GM12878 (cell line): ENCODE results near the gene COQ8B. TPM values are rescaled to one million over a fixed set of nuclear protein-coding genes. Genes with fewer than 3 reads are reported as not detected.

Experiments
- ATAC-seq: fragments of 200-7000 bp; cut with Tn5 transposase; 3 replicates; pipeline ENCODE4 v1.9.1; 2020; ENCODE audit warnings: mild to moderate bottlenecking, moderate library complexity
- BruUV-seq: library from RNA; stranded (reverse); fragments of 400-500 nt; replicated peaks from 2 replicates; lab custom pipeline; 2021; lab: Mats Ljungman, UMichigan
- CTCF ChIA-PET: fragments of 300-600 bp; sonication (Branson Sonifier 250); formaldehyde crosslinking; extraction: SDS; loops from one replicate; lab custom pipeline; 2021; ENCODE audit warnings: inconsistent platforms; lab: Yijun Ruan, JAX
- POLR2A ChIA-PET: fragments of 350-600 bp; formaldehyde crosslinking; extraction: SDS; loops from one replicate; lab custom pipeline; 2021; ENCODE audit warnings: inconsistent platforms; lab: Charles Lee
- RAD21 ChIA-PET: fragments of 300-600 bp; sonication (Branson Sonifier 250); formaldehyde crosslinking; loops from one replicate; lab custom pipeline; 2023; ENCODE audit warnings: antibody characterized with exemption; ENCODE audit not compliant: unreplicated experiment; lab: Charles Lee
- SMC1A ChIA-PET: fragments of 300-600 bp; sonication (Branson Sonifier 250); formaldehyde crosslinking; loops from one replicate; lab custom pipeline; 2023; ENCODE audit not compliant: unreplicated experiment, uncharacterized antibody; lab: Charles Lee
- DNase-seq: peaks from one replicate; pipeline ENCODE4 v3.0.0-alpha.2; 2011; ENCODE audit warnings: low read depth, low spot score
- FAIRE-seq: peaks from 3 replicates; lab custom pipeline; 2011; peaks lifted over from hg19 to GRCh38; lab: Jason Lieb, UNC
- H2AFZ ChIP-seq: 2 replicates; pipeline ENCODE4 v1.6.0; 2011; ENCODE audit warnings: low read depth, low read length, control low read depth; ENCODE audit not compliant: control insufficient read depth
- H3K27ac ChIP-seq: 2 replicates; pipeline ENCODE4 v1.5.1; 2011; ENCODE audit warnings: control low read depth; ENCODE audit not compliant: control insufficient read depth, insufficient read depth
- H3K27me3 ChIP-seq, 2 experiments: replicated peaks in 1 of 2; 2 replicates each; pipeline versions ENCODE4 v1.6.0 to v1.6.1; 2011; ENCODE audit warnings: low read length in 1 of 2; ENCODE audit not compliant: control insufficient read depth in 2 of 2, insufficient read depth in 2 of 2
- H3K36me3 ChIP-seq, 2 experiments: 2 replicates each; pipeline ENCODE4 v1.5.1; 2011; ENCODE audit warnings: low read length in 1 of 2; ENCODE audit not compliant: control insufficient read depth in 2 of 2, insufficient read depth in 2 of 2
- H3K4me1 ChIP-seq: 2 replicates; pipeline ENCODE4 v1.6.1; 2011; ENCODE audit warnings: mild to moderate bottlenecking, low read length, moderate library complexity, mixed read lengths; ENCODE audit not compliant: control insufficient read depth, insufficient read depth
- H3K4me2 ChIP-seq: 2 replicates; pipeline ENCODE4 v1.6.0; 2011; ENCODE audit warnings: control low read depth; ENCODE audit not compliant: control insufficient read depth, insufficient read depth
- H3K4me3 ChIP-seq: fragments of 200-600 bp; sonication (generic); 2 replicates; pipeline ENCODE4 v1.5.1; 2016
- H3K79me2 ChIP-seq: 2 replicates; pipeline ENCODE4 v1.6.0; 2011; ENCODE audit warnings: low read length; ENCODE audit not compliant: control insufficient read depth, insufficient read depth
- H3K9ac ChIP-seq: 2 replicates; pipeline ENCODE4 v1.8.0; 2011; ENCODE audit warnings: low read length, control low read depth, mixed read lengths; ENCODE audit not compliant: control insufficient read depth, insufficient read depth
- H3K9me3 ChIP-seq: replicated peaks from 3 replicates; pipeline ENCODE4 v1.5.1; 2011; ENCODE audit warnings: mild to moderate bottlenecking, low read length; ENCODE audit not compliant: control insufficient read depth, insufficient read depth
- H4K20me1 ChIP-seq: 2 replicates; pipeline ENCODE4 v1.6.0; 2011; ENCODE audit not compliant: control insufficient read depth, insufficient read depth
- KAT2A ChIP-seq: conservative IDR thresholded peaks from 2 replicates; pipeline ENCODE4 v1.6.1; 2011; ENCODE audit warnings: low read depth, low read length; ENCODE audit not compliant: control insufficient read depth
- NBN ChIP-seq: fragments of 450-650 bp; IDR thresholded peaks from 2 replicates; pipeline ENCODE4 v1.6.1; 2016
- NFYB ChIP-seq: IDR thresholded peaks from 2 replicates; pipeline ENCODE4 v1.6.1; 2011; ENCODE audit warnings: low read depth, mild to moderate bottlenecking, low read length, improper control_type of control experiment, moderate library complexity; ENCODE audit not compliant: insufficient read depth
- RAD21 ChIP-seq: IDR thresholded peaks from 2 replicates; pipeline ENCODE4 v1.6.1; 2011; ENCODE audit warnings: mild to moderate bottlenecking, low read depth, low read length, moderate library complexity; ENCODE audit not compliant: insufficient read depth
- RB1 ChIP-seq: fragments of 450-650 bp; formaldehyde crosslinking; IDR thresholded peaks from 2 replicates; pipeline ENCODE4 v1.6.1; 2017; ENCODE audit warnings: mild to moderate bottlenecking, borderline replicate concordance
- TCF12 ChIP-seq: IDR thresholded peaks from 2 replicates; pipeline ENCODE4 v1.6.1; 2011; ENCODE audit warnings: low read depth, mild to moderate bottlenecking, low read length
- ZNF217 ChIP-seq: fragments of 450-650 bp; IDR thresholded peaks from 2 replicates; pipeline ENCODE4 v1.6.1; 2017; ENCODE audit warnings: antibody characterized with exemption, mild to moderate bottlenecking
- ZNF622 ChIP-seq: fragments of 450-650 bp; IDR thresholded peaks from 2 replicates; pipeline ENCODE4 v1.6.1; 2017; ENCODE audit warnings: mild to moderate bottlenecking, inconsistent platforms
- WGBS: methylation state at CpG from one replicate; pipeline ENCODE4 v1.1.6; 2016; ENCODE audit warnings: low lambda C conversion rate; ENCODE audit not compliant: insufficient replicate concordance, insufficient coverage; ENCODE audit errors: missing lambda C conversion rate; 5-methylcytosine and 5-hydroxymethylcytosine counted together
- in situ Hi-C: fragments of 300-500 bp; cut with MboI; formaldehyde crosslinking; loops from 9 replicates; pipeline ENCODE4 v1.14.3; 2018; ENCODE audit warnings: mixed read lengths
- intact Hi-C: fragments of 100-400 bp; cut with micrococcal nuclease; formaldehyde crosslinking; loops from one replicate; pipeline ENCODE4 v1.14.2; 2022; ENCODE audit not compliant: unreplicated experiment
- polyA plus RNA-seq, 11 experiments: library from polyadenylated mRNA; depleted of rRNA in 4 of 11; unstranded in 6 of 11; stranded (reverse) in 5 of 11; fragments of >200 nt; fragmentation: Nextera tagmentation in 4 of 11; fragmentation: Illumina TruSeq in 1 of 11; extraction: Ambion mirVana in 4 of 11; extraction: Trizol in 1 of 11; gene quantifications; 1 replicate in 1 of 11; 2 replicates in 10 of 11; pipeline versions ENCODE4 v1.2.1 to v1.2.3, GENCODE V29; 2011 to 2016; ENCODE audit warnings: inconsistent platforms in 2 of 11, missing spikeins in 2 of 11, low read depth in 1 of 11
- total RNA-seq, 4 experiments: library from RNA; depleted of rRNA in 3 of 4; stranded (reverse); fragments of >200 nt in 3 of 4; fragmentation: Illumina TruSeq in 1 of 4; extraction: Trizol in 1 of 4; gene quantifications; 2 replicates each; pipeline versions ENCODE4 v1.2.1 to v1.2.3, GENCODE V29; 2013 to 2021
- TF ChIP-seq, protein P1 (sequence below): IDR thresholded peaks from 2 replicates; pipeline ENCODE4 v1.6.1; 2011; ENCODE audit warnings: borderline replicate concordance, low read depth, mild to moderate bottlenecking, moderate library complexity, low read length; ENCODE audit not compliant: insufficient read depth, poor library complexity, severe bottlenecking
- TF ChIP-seq, protein P2 (sequence below): IDR thresholded peaks from 2 replicates; pipeline ENCODE4 v1.6.1; 2011; ENCODE audit warnings: low read depth, low read length, improper control_type of control experiment, borderline replicate concordance
- TF ChIP-seq, protein P3 (sequence below): fragments of 450-650 bp; formaldehyde crosslinking; IDR thresholded peaks from 2 replicates; pipeline ENCODE4 v1.4.0; 2020; ENCODE audit warnings: mild to moderate bottlenecking, moderate library complexity

The COQ8B gene
- total and polyA plus RNA-seq, 10 of the 15 experiments (the other 5 are each of a cell fraction or from before 2014, with no cell fraction given): 0.39 to 37.1 (median 16.8) TPM

DNA sequence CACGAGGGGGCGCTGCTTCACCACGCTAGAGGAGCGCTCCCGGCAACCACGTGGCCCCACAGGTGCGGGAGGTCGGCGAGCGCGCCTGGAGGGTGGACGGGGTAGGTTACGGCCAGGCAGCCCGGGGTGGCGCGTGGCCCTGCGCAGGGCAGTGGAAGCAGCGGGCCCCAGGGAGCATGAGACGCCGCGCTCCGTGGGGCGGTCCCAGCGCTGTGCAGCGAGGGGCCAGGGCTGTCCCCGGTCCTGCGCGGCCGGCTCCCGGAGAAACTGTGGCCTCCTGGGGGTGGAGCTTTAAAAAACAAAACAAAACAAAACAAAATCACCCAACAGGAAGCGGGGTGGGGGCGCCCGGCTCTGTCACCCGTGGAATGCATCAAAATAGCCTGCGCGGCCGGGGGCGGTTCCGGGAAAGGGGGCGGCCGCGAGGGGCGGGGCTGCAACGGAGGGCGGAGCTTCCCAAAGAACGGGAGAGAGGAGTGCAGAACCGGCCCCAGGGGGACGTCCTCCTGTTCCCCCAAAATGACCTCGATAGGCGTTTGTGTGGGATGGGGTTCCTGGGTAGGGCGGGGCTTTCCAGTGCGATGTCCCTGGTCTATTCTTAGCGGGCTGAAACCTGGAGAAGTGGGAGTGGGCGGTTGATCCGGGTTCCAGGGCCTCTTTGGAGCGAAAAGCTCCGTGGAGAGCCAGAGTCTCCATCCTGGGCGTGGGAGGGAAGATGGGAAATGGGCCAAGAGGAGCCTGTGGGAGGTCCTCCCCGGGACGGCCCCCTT, 53.6 kb downstream of the COQ8B start (continued):
- TF ChIP-seq, protein P1, sequence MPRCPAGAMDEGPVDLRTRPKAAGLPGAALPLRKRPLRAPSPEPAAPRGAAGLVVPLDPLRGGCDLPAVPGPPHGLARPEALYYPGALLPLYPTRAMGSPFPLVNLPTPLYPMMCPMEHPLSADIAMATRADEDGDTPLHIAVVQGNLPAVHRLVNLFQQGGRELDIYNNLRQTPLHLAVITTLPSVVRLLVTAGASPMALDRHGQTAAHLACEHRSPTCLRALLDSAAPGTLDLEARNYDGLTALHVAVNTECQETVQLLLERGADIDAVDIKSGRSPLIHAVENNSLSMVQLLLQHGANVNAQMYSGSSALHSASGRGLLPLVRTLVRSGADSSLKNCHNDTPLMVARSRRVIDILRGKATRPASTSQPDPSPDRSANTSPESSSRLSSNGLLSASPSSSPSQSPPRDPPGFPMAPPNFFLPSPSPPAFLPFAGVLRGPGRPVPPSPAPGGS: no peak

DNA sequence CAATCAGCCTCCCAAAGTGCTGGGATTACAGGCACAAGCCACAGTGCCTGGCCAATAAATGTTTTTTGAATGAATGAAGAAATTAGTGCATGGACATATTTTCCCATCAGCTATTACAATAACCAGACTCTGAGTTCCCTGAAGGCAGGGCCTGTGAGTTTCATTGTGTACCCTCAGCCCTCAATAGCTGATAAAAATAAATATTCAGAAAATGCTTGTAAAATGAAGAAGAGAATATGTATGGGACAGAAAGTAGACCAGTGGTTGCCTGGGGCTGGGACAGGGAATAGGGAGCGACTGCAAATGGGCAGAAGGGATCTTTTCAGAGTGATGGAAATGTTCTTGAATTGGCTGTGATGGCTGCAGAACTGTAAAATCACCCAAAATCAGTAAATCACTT, 55.1 kb downstream of the COQ8B start:
- BruUV-seq: no TSS peak
- ChIA-PET POLR2A (interaction anchor here (0.6 to 1.3 kb wide), 3 partner anchors 88 to 154 kb away, joined by 3 to 4 read pairs (median 3); no protein-coding TSS in a partner anchor), SMC1A (interaction anchor here (0.6 to 7.2 kb wide), 4 partner anchors 91 to 158 kb away, joined by 3 to 56 read pairs (median 7); no protein-coding TSS in a partner anchor), CTCF (interaction anchor here (0.5 to 6.6 kb wide), 8 partner anchors 27 to 247 kb away, joined by 3 to 76 read pairs (median 5); no protein-coding TSS in a partner anchor), RAD21 (interaction anchor here (0.6 to 4.6 kb wide), 5 partner anchors 57 to 356 kb away, joined by 3 to 46 read pairs (median 5); partner anchors contain the start of genes ACTMAP, RAB4B and SNRPA)
- 0% methylated on average over 1 of the region's 1 CpG for WGBS
- Histone ChIP-seq H3K4me1 (peaks cover 6% of the 10 kb centered on the region), H3K27me3 (no peaks in the 10 kb centered on the region), H3K79me2 (no peaks in the 10 kb centered on the region), H3K9ac (no peak overlapping the region), H3K27ac (no peak overlapping the region), H3K4me3 (no peak overlapping the region), H3K9me3 (no peaks in the 10 kb centered on the region), H3K36me3 (no peaks in the 10 kb centered on the region), H2AFZ (no peak overlapping the region), H3K4me2 (no peak overlapping the region), H4K20me1 (no peaks in the 10 kb centered on the region)
- intact Hi-C loops (loop anchor here (1.0 to 5.0 kb wide), 4 partner anchors 91 to 601 kb away; partner anchors contain the start of genes ACTMAP and SNRPA), in situ Hi-C loops (no loop called here)
- FAIRE-seq (no peak), ATAC-seq (no peak), DNase-seq (no peak)
- TF ChIP-seq NBN (no peak), KAT2A (no peak), RB1 (no peak), TCF12 (no peak), RAD21 (no peak), ZNF622 (no peak), NFYB (no peak), ZNF217 (no peak)
- TF ChIP-seq, protein P2, sequence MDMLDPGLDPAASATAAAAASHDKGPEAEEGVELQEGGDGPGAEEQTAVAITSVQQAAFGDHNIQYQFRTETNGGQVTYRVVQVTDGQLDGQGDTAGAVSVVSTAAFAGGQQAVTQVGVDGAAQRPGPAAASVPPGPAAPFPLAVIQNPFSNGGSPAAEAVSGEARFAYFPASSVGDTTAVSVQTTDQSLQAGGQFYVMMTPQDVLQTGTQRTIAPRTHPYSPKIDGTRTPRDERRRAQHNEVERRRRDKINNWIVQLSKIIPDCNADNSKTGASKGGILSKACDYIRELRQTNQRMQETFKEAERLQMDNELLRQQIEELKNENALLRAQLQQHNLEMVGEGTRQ: no peak
- TF ChIP-seq, protein P3, sequence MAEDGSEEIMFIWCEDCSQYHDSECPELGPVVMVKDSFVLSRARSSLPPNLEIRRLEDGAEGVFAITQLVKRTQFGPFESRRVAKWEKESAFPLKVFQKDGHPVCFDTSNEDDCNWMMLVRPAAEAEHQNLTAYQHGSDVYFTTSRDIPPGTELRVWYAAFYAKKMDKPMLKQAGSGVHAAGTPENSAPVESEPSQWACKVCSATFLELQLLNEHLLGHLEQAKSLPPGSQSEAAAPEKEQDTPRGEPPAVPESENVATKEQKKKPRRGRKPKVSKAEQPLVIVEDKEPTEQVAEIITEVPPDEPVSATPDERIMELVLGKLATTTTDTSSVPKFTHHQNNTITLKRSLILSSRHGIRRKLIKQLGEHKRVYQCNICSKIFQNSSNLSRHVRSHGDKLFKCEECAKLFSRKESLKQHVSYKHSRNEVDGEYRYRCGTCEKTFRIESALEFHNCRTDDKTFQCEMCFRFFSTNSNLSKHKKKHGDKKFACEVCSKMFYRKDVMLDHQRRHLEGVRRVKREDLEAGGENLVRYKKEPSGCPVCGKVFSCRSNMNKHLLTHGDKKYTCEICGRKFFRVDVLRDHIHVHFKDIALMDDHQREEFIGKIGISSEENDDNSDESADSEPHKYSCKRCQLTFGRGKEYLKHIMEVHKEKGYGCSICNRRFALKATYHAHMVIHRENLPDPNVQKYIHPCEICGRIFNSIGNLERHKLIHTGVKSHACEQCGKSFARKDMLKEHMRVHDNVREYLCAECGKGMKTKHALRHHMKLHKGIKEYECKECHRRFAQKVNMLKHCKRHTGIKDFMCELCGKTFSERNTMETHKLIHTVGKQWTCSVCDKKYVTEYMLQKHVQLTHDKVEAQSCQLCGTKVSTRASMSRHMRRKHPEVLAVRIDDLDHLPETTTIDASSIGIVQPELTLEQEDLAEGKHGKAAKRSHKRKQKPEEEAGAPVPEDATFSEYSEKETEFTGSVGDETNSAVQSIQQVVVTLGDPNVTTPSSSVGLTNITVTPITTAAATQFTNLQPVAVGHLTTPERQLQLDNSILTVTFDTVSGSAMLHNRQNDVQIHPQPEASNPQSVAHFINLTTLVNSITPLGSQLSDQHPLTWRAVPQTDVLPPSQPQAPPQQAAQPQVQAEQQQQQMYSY (CRISPR knock-in tag): no peak
